Loucy (cell line): ENCODE data around the gene RNU6-9.

ENCODE experiments used
- CTCF ChIP-seq: fragments of 200-600 bp; sonication (generic); conservative IDR thresholded peaks from 2 replicates; pipeline ENCODE4 v1.5.1; 2014; ENCODE audit warnings: mild to moderate bottlenecking, antibody characterized with exemption, low read length
- EZH2phosphoT487 ChIP-seq: fragments of 200-600 bp; IDR thresholded peaks from 2 replicates; pipeline ENCODE4 v1.6.1; 2018; ENCODE audit warnings: antibody characterized with exemption, mild to moderate bottlenecking, moderate library complexity, borderline replicate concordance

GRCh38 chr19:850979-851335 is 42.3 kb upstream of the RNU6-9 start:
- no peak for TF ChIP-seq CTCF
- TF ChIP-seq EZH2phosphoT487, result no peak
